WTC11 (cell line): ENCODE data around the gene XKRX.

ENCODE experiments used
- AFF4 ChIP-seq: sonication (generic); formaldehyde crosslinking; IDR thresholded peaks from 2 replicates; pipeline ENCODE4 v1.8.1; 2023; ENCODE audit warnings: mild to moderate bottlenecking, missing genetic modification reagents, borderline replicate concordance
- CREB1 ChIP-seq: sonication (generic); formaldehyde crosslinking; IDR thresholded peaks from 2 replicates; pipeline ENCODE4 v1.8.0; 2023; ENCODE audit warnings: mild to moderate bottlenecking, missing genetic modification reagents
- CTCF ChIP-seq: fragments of 200-600 bp; IDR thresholded peaks from 2 replicates; pipeline ENCODE4 v1.8.0; 2022; ENCODE audit warnings: antibody characterized with exemption
- E2F5 ChIP-seq: sonication (generic); formaldehyde crosslinking; IDR thresholded peaks from 2 replicates; pipeline ENCODE4 v1.8.1; 2022; ENCODE audit warnings: mild to moderate bottlenecking, moderate library complexity, missing genetic modification reagents
- ELF4 ChIP-seq: sonication (generic); formaldehyde crosslinking; IDR thresholded peaks from 2 replicates; pipeline ENCODE4 v1.8.1; 2022; ENCODE audit warnings: low read depth, mild to moderate bottlenecking, moderate library complexity, missing genetic modification reagents
- GABPB1 ChIP-seq: sonication (generic); formaldehyde crosslinking; IDR thresholded peaks from 2 replicates; pipeline ENCODE4 v1.8.1; 2023; ENCODE audit warnings: mild to moderate bottlenecking, missing genetic modification reagents
- MYBL2 ChIP-seq: sonication (generic); formaldehyde crosslinking; IDR thresholded peaks from 2 replicates; pipeline ENCODE4 v1.8.1; 2023; ENCODE audit warnings: mild to moderate bottlenecking, moderate library complexity, missing genetic modification reagents
- NR3C1 ChIP-seq: sonication (generic); formaldehyde crosslinking; conservative IDR thresholded peaks from 2 replicates; pipeline ENCODE4 v1.8.1; 2023; ENCODE audit warnings: low read depth, mild to moderate bottlenecking, missing genetic modification reagents
- SMAD4 ChIP-seq: sonication (generic); formaldehyde crosslinking; IDR thresholded peaks from 2 replicates; pipeline ENCODE4 v1.8.0; 2022; ENCODE audit warnings: mild to moderate bottlenecking, missing genetic modification reagents
- SP1 ChIP-seq: sonication (generic); formaldehyde crosslinking; conservative IDR thresholded peaks from 2 replicates; pipeline ENCODE4 v1.8.1; 2022; ENCODE audit warnings: missing genetic modification reagents
- ZNF232 ChIP-seq: sonication (generic); formaldehyde crosslinking; IDR thresholded peaks from 2 replicates; pipeline ENCODE4 v1.8.0; 2022; ENCODE audit warnings: mild to moderate bottlenecking, missing genetic modification reagents
- ZNF263 ChIP-seq: sonication (generic); formaldehyde crosslinking; IDR thresholded peaks from 2 replicates; pipeline ENCODE4 v1.8.1; 2022; ENCODE audit warnings: low read depth, mild to moderate bottlenecking, moderate library complexity, missing genetic modification reagents

- TF ChIP-seq ZNF263: no peak
- TF ChIP-seq ZNF232: no peak
- no peak for TF ChIP-seq CTCF
- no peak for TF ChIP-seq ELF4 (CRISPR knock-in tag)
- TF ChIP-seq E2F5: no peak
- TF ChIP-seq SMAD4 (CRISPR knock-in tag): no peak
- TF ChIP-seq AFF4 (CRISPR knock-in tag): no peak
- no peak for TF ChIP-seq SP1
- no peak for TF ChIP-seq CREB1 (CRISPR knock-in tag)
- no peak for TF ChIP-seq NR3C1 (CRISPR knock-in tag)
- no peak for TF ChIP-seq GABPB1
- no peak for TF ChIP-seq MYBL2 (CRISPR knock-in tag)
Observed at GRCh38 chrX:100939333-100939732, 10.6 kb upstream of the XKRX start.
